ENCODE results near the gene GALNT18.

GALNT18 gene

GRCh38 chr11:11514246-11514645 is 107.6 kb downstream of the GALNT18 start:
- DNase-seq: no peak
- no peak for TF ChIP-seq CTCF (IDR thresholded peaks at IDR 0.05; ENCODE audit: low read depth, low read length)

GRCh38 chr11:11513422-11513821 is 108.4 kb downstream of the GALNT18 start:
- Histone ChIP-seq H3K4me3 (ENCODE audit: low read depth, low read length) (no peak overlapping the region), H3K9me3 (no peaks in the 10 kb centered on the region), H3K27me3 (no peaks in the 10 kb centered on the region), H3K36me3 (no peaks in the 10 kb centered on the region), H3K4me1 (no peaks in the 10 kb centered on the region)
- no peak for TF ChIP-seq CTCF (IDR thresholded peaks at IDR 0.05; ENCODE audit: low read depth, low read length)
- DNase-seq: no peak

More at GRCh38 chr11:11514246-11514645, 107.6 kb downstream of the GALNT18 start:
- Histone ChIP-seq H3K36me3 (no peaks in the 10 kb centered on the region), H3K4me3 (ENCODE audit: low read depth, low read length) (no peak overlapping the region), H3K9me3 (no peaks in the 10 kb centered on the region), H3K4me1 (no peaks in the 10 kb centered on the region), H3K27me3 (no peaks in the 10 kb centered on the region)

- H3K27me3 ChIP-seq: no peaks in the 10 kb centered on the region
- H3K9me3 ChIP-seq: no peaks in the 10 kb centered on the region
- DNase-seq: no peak
- H3K4me1 ChIP-seq: no peaks in the 10 kb centered on the region
- H3K36me3 ChIP-seq: no peaks in the 10 kb centered on the region
- TF ChIP-seq CTCF (IDR thresholded peaks at IDR 0.05; ENCODE audit: low read depth, low read length): no peak
- no peak overlapping the region for H3K4me3 ChIP-seq (ENCODE audit: low read depth, low read length)
Measured at GRCh38 chr11:11512929-11513328, 108.9 kb downstream of the GALNT18 start.

GRCh38 chr11:11512502-11512901 is 109.3 kb downstream of the GALNT18 start:
- Histone ChIP-seq H3K27me3 (no peaks in the 10 kb centered on the region), H3K36me3 (no peaks in the 10 kb centered on the region), H3K4me3 (ENCODE audit: low read depth, low read length) (no peak overlapping the region), H3K9me3 (no peaks in the 10 kb centered on the region), H3K4me1 (no peaks in the 10 kb centered on the region)
- TF ChIP-seq CTCF (IDR thresholded peaks at IDR 0.05; ENCODE audit: low read depth, low read length): no peak
- no peak for DNase-seq

GRCh38 chr11:11512090-11512489 is 109.7 kb downstream of the GALNT18 start:
- H3K36me3 ChIP-seq: no peaks in the 10 kb centered on the region
- no peak overlapping the region for H3K4me3 ChIP-seq (ENCODE audit: low read depth, low read length)
- no peaks in the 10 kb centered on the region for H3K27me3 ChIP-seq
- no peak for TF ChIP-seq CTCF (IDR thresholded peaks at IDR 0.05; ENCODE audit: low read depth, low read length)
- no peak for DNase-seq
- no peaks in the 10 kb centered on the region for H3K9me3 ChIP-seq
- H3K4me1 ChIP-seq: no peaks in the 10 kb centered on the region

- no peak for TF ChIP-seq CTCF (IDR thresholded peaks at IDR 0.05; ENCODE audit: low read depth, low read length)
- DNase-seq: no peak
- Histone ChIP-seq H3K36me3 (no peaks in the 10 kb centered on the region), H3K4me1 (no peaks in the 10 kb centered on the region), H3K9me3 (no peaks in the 10 kb centered on the region), H3K27me3 (no peaks in the 10 kb centered on the region), H3K4me3 (ENCODE audit: low read depth, low read length) (no peak overlapping the region)
Measured at GRCh38 chr11:11510939-11511338, 110.9 kb downstream of the GALNT18 start.
